HFF-Myc (cell line): ENCODE results near the gene MEGF11.

Experiments
- DNase-seq: peaks from one replicate; pipeline ENCODE4 v3.0.0-alpha.2; 2011; ENCODE audit warnings: low read depth; ENCODE audit errors: extremely low read depth
- H3K4me3 ChIP-seq: replicated peaks from 2 replicates; pipeline ENCODE4 v1.5.1; 2011; ENCODE audit warnings: low read depth, mild to moderate bottlenecking, control low read depth, low read length
- CTCF ChIP-seq: IDR thresholded peaks from 2 replicates; pipeline ENCODE4 v1.5.1; 2012; ENCODE audit warnings: mild to moderate bottlenecking, low read depth, low read length, control low read depth; ENCODE audit errors: missing control alignments

The MEGF11 gene

GRCh38 chr15:65901836-65902235, 351.7 kb downstream of the MEGF11 start:
- no peak for DNase-seq
- no peak overlapping the region for H3K4me3 ChIP-seq
- TF ChIP-seq CTCF: no peak

- DNase-seq: no peak
- H3K4me3 ChIP-seq: no peak overlapping the region
- no peak for TF ChIP-seq CTCF
Measured at GRCh38 chr15:65901336-65901735, 352.2 kb downstream of the MEGF11 start.

GRCh38 chr15:65900488-65900887, 353.1 kb downstream of the MEGF11 start:
- TF ChIP-seq CTCF: no peak
- DNase-seq: no peak
- H3K4me3 ChIP-seq: no peak overlapping the region

- no peak overlapping the region for H3K4me3 ChIP-seq
- DNase-seq: no peak
- no peak for TF ChIP-seq CTCF
Measured at GRCh38 chr15:65896236-65896635, 357.3 kb downstream of the MEGF11 start.

- TF ChIP-seq CTCF: no peak
- no peak for DNase-seq
- H3K4me3 ChIP-seq: no peak overlapping the region
Measured at GRCh38 chr15:65893060-65893459, 360.5 kb downstream of the MEGF11 start.

- no peak overlapping the region for H3K4me3 ChIP-seq
- no peak for TF ChIP-seq CTCF
- DNase-seq: no peak
Measured at GRCh38 chr15:65888981-65889380, 364.6 kb downstream of the MEGF11 start.

- DNase-seq: no peak
- no peak for TF ChIP-seq CTCF
- H3K4me3 ChIP-seq: no peak overlapping the region
Measured at GRCh38 chr15:65887565-65887964, 366.0 kb downstream of the MEGF11 start.
